B cell (primary cell): ENCODE data around the gene TUT7.

Experiments used
- EZH2 ChIP-seq: IDR thresholded peaks from 2 replicates; pipeline ENCODE4 v1.6.1; 2012; ENCODE audit warnings: borderline replicate concordance, low read depth, mild to moderate bottlenecking, moderate library complexity, low read length; ENCODE audit not compliant: insufficient read depth, poor library complexity, severe bottlenecking
- TF ChIP-seq, protein P1 (sequence below): fragments of 200-600 bp; IDR thresholded peaks from one replicate; pipeline ENCODE4 v1.8.0; 2022; ENCODE audit warnings: antibody characterized with exemption, mild to moderate bottlenecking

DNA sequence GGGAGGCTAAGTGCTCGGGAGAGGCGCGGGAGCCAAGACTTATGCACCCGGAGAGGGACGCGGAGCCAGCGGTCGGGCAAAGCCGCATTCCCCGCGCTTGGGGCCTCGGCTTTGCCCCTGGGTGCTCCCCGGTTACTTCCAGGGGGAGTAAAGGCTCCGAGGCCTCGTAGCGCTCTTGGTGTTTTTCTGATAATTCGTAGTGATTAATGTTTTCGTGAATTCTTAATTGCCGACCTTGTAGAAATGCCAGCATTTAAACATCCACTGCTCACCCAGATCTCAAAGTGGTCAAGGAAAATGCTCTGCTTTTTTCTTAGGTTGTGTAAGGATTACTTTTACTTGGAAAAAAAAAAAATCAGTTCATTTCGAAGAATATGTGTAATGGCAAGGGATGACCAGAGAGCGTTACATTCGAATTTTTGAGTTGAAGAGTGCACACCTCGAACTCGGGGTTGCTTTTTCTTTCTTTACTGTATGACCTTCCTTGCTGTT, 654 bp upstream of the TUT7 start:
- TF ChIP-seq, protein P1, sequence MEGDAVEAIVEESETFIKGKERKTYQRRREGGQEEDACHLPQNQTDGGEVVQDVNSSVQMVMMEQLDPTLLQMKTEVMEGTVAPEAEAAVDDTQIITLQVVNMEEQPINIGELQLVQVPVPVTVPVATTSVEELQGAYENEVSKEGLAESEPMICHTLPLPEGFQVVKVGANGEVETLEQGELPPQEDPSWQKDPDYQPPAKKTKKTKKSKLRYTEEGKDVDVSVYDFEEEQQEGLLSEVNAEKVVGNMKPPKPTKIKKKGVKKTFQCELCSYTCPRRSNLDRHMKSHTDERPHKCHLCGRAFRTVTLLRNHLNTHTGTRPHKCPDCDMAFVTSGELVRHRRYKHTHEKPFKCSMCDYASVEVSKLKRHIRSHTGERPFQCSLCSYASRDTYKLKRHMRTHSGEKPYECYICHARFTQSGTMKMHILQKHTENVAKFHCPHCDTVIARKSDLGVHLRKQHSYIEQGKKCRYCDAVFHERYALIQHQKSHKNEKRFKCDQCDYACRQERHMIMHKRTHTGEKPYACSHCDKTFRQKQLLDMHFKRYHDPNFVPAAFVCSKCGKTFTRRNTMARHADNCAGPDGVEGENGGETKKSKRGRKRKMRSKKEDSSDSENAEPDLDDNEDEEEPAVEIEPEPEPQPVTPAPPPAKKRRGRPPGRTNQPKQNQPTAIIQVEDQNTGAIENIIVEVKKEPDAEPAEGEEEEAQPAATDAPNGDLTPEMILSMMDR: no peak
- no peak for TF ChIP-seq EZH2
